Spleen (tissue), 11 donors: ENCODE measurements around the gene ITPR1. TPM values are rescaled to one million over a fixed set of nuclear protein-coding genes. Genes with fewer than 3 reads are reported as not detected.

Experiments
- DNase-seq: peaks from one replicate; pipeline ENCODE4 v3.0.0-alpha.2; 2020
- H3K27ac ChIP-seq, 8 donors: fragments of 200-600 bp; sonication (generic) in 7 of 8; 1 replicate in 4 of 8; 2 replicates in 4 of 8; pipeline versions ENCODE4 v1.5.0 to v1.8.0; 2016 to 2021; ENCODE audit warnings: inconsistent platforms in 4 of 8, mild to moderate bottlenecking in 4 of 8, moderate library complexity in 1 of 8
- H3K27me3 ChIP-seq, 7 donors: fragments of 200-600 bp; sonication (generic) in 6 of 7; replicated peaks in 1 of 7; 1 replicate in 4 of 7; 2 replicates in 3 of 7; pipeline versions ENCODE4 v1.5.0 to v1.8.0; 2016 to 2021; ENCODE audit warnings: inconsistent platforms in 3 of 7, mild to moderate bottlenecking in 1 of 7
- H3K36me3 ChIP-seq, 6 donors: fragments of 200-600 bp; sonication (generic) in 5 of 6; 1 replicate in 4 of 6; 2 replicates in 2 of 6; pipeline versions ENCODE4 v1.5.0 to v1.8.0; 2016 to 2021; ENCODE audit warnings: inconsistent platforms in 2 of 6
- H3K4me1 ChIP-seq, 6 donors: fragments of 200-600 bp; sonication (generic) in 5 of 6; 1 replicate in 3 of 6; 2 replicates in 3 of 6; pipeline versions ENCODE4 v1.5.0 to v1.8.0; 2016 to 2021; ENCODE audit warnings: inconsistent platforms in 3 of 6
- H3K4me3 ChIP-seq, 8 donors: fragments of 200-600 bp; sonication (generic) in 7 of 8; 1 replicate in 4 of 8; 2 replicates in 4 of 8; pipeline versions ENCODE4 v1.5.0 to v1.8.0; 2016 to 2021; ENCODE audit warnings: inconsistent platforms in 4 of 8, mild to moderate bottlenecking in 4 of 8, moderate library complexity in 2 of 8
- H3K9me3 ChIP-seq, 8 donors: fragments of 200-600 bp; sonication (generic) in 7 of 8; 1 replicate in 4 of 8; 2 replicates in 4 of 8; pipeline versions ENCODE4 v1.5.0 to v1.8.0; 2016 to 2021; ENCODE audit warnings: inconsistent platforms in 4 of 8
- POLR2A ChIP-seq, 3 donors: fragments of 450-650 bp; IDR thresholded peaks; one replicate each; pipeline ENCODE4 v1.5.1; 2017; ENCODE audit warnings: antibody characterized with exemption in 3 of 3, mild to moderate bottlenecking in 1 of 3
- POLR2AphosphoS5 ChIP-seq, 3 donors: sonication (generic); formaldehyde crosslinking; IDR thresholded peaks; one replicate each; pipeline ENCODE4 v1.5.1; 2017; ENCODE audit warnings: antibody characterized with exemption in 3 of 3
- WGBS, 5 donors: extraction: QIAGEN DNeasy Blood & Tissue Kit in 3 of 5; methylation state at CpG; one replicate each; pipeline versions ENCODE4 v1.1.5 to v1.1.7; 2013 to 2018; 5-methylcytosine and 5-hydroxymethylcytosine counted together
- intact Hi-C: fragments of 100-400 bp; cut with DNase I; formaldehyde crosslinking; loops from one replicate; pipeline ENCODE4 v1.15.0; 2023; ENCODE audit warnings: low total_unique reads
- polyA plus RNA-seq, 3 donors: library from polyadenylated mRNA; stranded (reverse); fragments of 200-250 nt; gene quantifications; one replicate each; pipeline ENCODE4 v1.2.1, GENCODE V29; 2013
- total RNA-seq, 7 donors: library from RNA; depleted of rRNA in 3 of 7; stranded (reverse); fragments of >200 nt in 3 of 7; fragmentation: NEBNext Ultra II Directional in 4 of 7; extraction: Animal tissue kit (Norgen Biotek cat#: 25700) in 4 of 7; gene quantifications; one replicate each; pipeline versions ENCODE4 v1.1.0 to v1.2.1, GENCODE V29; 2016 to 2021
- TF ChIP-seq, protein P1 (sequence below), 11 experiments: fragments of 200-600 bp in 7 of 11; fragments of 450-650 bp in 4 of 11; sonication (generic) in 4 of 11; IDR thresholded peaks in 8 of 11; conservative IDR thresholded peaks in 3 of 11; 1 replicate in 7 of 11; 2 replicates in 4 of 11; pipeline versions ENCODE4 v1.4.0 to v1.8.0; 2016 to 2021; ENCODE audit warnings: antibody characterized with exemption in 11 of 11, inconsistent platforms in 4 of 11, mild to moderate bottlenecking in 1 of 11
- donor health status: healthy with polysubstance abuse.
- donor health status: DM: no; HTN: no; CAD: no; lungs with moderate emphysema.
- donor health status: DM: no; HTN: no; CAD: no.
- donor health status: Bipolar disorder and iron deficiency.
- donor health status: healthy.
- donor health status: DM: no; HTN: no; CAD: no.
- donor health status: DM: yes; HTN: yes; CAD: no.

ITPR1 gene
- total and polyA plus RNA-seq, 10 donors: 17.5 to 194 (median 129) TPM

- TF ChIP-seq POLR2A (IDR thresholded peaks at IDR 0.05): no peak
- TF ChIP-seq, protein P1, sequence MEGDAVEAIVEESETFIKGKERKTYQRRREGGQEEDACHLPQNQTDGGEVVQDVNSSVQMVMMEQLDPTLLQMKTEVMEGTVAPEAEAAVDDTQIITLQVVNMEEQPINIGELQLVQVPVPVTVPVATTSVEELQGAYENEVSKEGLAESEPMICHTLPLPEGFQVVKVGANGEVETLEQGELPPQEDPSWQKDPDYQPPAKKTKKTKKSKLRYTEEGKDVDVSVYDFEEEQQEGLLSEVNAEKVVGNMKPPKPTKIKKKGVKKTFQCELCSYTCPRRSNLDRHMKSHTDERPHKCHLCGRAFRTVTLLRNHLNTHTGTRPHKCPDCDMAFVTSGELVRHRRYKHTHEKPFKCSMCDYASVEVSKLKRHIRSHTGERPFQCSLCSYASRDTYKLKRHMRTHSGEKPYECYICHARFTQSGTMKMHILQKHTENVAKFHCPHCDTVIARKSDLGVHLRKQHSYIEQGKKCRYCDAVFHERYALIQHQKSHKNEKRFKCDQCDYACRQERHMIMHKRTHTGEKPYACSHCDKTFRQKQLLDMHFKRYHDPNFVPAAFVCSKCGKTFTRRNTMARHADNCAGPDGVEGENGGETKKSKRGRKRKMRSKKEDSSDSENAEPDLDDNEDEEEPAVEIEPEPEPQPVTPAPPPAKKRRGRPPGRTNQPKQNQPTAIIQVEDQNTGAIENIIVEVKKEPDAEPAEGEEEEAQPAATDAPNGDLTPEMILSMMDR (IDR thresholded peaks at IDR 0.05 in 8 of 11, conservative IDR thresholded peaks at IDR 0.05 in 3 of 11): no peak
- TF ChIP-seq POLR2AphosphoS5 (IDR thresholded peaks at IDR 0.05): no peak
- H3K4me1 ChIP-seq: peaks cover 0 to 71% (median 29%) of the 10 kb centered on the region in 6 donors
- no peaks in the 10 kb centered on the region for H3K27me3 ChIP-seq
- no peak overlapping the region for H3K4me3 ChIP-seq
- intact Hi-C loops: no loop called here
- H3K36me3 ChIP-seq: peaks cover 0 to 5% (median 0%) of the 10 kb centered on the region in 6 donors
- peak overlapping the region in 6 of 8 donors; percentile 40 to 64 (median 57) for H3K27ac ChIP-seq
- no peak for DNase-seq
- 67 to 85% (median 78%) methylated on average over 3 of the region's 3 CpGs for WGBS, 5 donors
- H3K9me3 ChIP-seq: no peaks in the 10 kb centered on the region
Measured at GRCh38 chr3:4850928-4851265, 357.7 kb downstream of the ITPR1 start.

GRCh38 chr3:4852780-4853748 lies 359.9 kb downstream of the ITPR1 start:
- Histone ChIP-seq H3K27me3 (no peaks in the 10 kb centered on the region), H3K9me3 (no peaks in the 10 kb centered on the region), H3K4me1 (peaks cover 0 to 66% (median 31%) of the 10 kb centered on the region in 6 donors), H3K27ac (peak overlapping the region in 1 of 8 donors; percentile 19), H3K4me3 (no peak overlapping the region), H3K36me3 (no peaks in the 10 kb centered on the region)
- WGBS, 5 donors: 68 to 81% (median 71%) methylated on average over 5 of the region's 5 CpGs
- TF ChIP-seq, protein P1 (IDR thresholded peaks at IDR 0.05 in 8 of 11, conservative IDR thresholded peaks at IDR 0.05 in 3 of 11): no peak
- no peak for TF ChIP-seq POLR2A (IDR thresholded peaks at IDR 0.05)
- TF ChIP-seq POLR2AphosphoS5 (IDR thresholded peaks at IDR 0.05): no peak
- no peak for DNase-seq
- intact Hi-C loops: no loop called here

DNA sequence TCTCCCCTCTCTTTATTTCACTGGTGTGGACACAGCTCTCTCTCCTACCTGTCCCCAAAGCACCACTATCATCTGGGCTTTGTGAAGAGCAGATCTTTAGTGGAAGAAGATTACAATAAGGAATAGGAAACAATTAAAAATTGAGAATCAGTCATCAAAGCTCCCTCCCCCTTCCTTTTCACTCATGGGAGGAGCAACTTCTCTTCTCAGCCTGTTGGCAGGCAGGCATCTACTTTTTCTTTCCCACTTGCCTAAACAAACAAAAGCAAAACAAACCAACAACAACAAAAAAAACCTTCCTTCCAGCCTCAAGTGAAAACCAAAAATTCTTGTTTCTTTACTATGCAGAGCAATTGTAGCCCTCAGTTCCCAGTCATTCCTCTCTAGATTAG lies 360.6 kb downstream of the ITPR1 start:
- TF ChIP-seq, protein P1 (IDR thresholded peaks at IDR 0.05 in 8 of 11, conservative IDR thresholded peaks at IDR 0.05 in 3 of 11): no peak
- TF ChIP-seq POLR2AphosphoS5 (IDR thresholded peaks at IDR 0.05): no peak
- no peak for TF ChIP-seq POLR2A (IDR thresholded peaks at IDR 0.05)

GRCh38 chr3:4855676-4856075 lies 362.5 kb downstream of the ITPR1 start:
- Histone ChIP-seq H3K4me3 (no peak overlapping the region), H3K27ac (peak overlapping the region in 2 of 8 donors; percentile 3 to 44), H3K27me3 (no peaks in the 10 kb centered on the region), H3K36me3 (no peaks in the 10 kb centered on the region), H3K9me3 (peaks cover 0 to 11% (median 4%) of the 10 kb centered on the region in 8 donors), H3K4me1 (peaks cover 0 to 40% (median 17%) of the 10 kb centered on the region in 6 donors)
- intact Hi-C loops: no loop called here
- TF ChIP-seq, protein P1 (IDR thresholded peaks at IDR 0.05 in 8 of 11, conservative IDR thresholded peaks at IDR 0.05 in 3 of 11): no peak
- TF ChIP-seq POLR2AphosphoS5 (IDR thresholded peaks at IDR 0.05) (peak in 1 of 3 donors; percentile 70), POLR2A (IDR thresholded peaks at IDR 0.05) (no peak)
- no peak for DNase-seq
- WGBS, 5 donors: 43 to 65% (median 47%) methylated on average over 5 of the region's 5 CpGs

More for the DNA sequence above, 360.6 kb downstream of the ITPR1 start:
- intact Hi-C loops: no loop called here
- Histone ChIP-seq H3K27ac (no peak overlapping the region), H3K27me3 (no peaks in the 10 kb centered on the region), H3K4me1 (peaks cover 0 to 59% (median 30%) of the 10 kb centered on the region in 6 donors), H3K36me3 (no peaks in the 10 kb centered on the region), H3K4me3 (no peak overlapping the region), H3K9me3 (no peaks in the 10 kb centered on the region)
- DNase-seq: no peak
